WTC11 (cell line): ENCODE results near the gene BACH2. TPM values are rescaled to one million over a fixed set of nuclear protein-coding genes. Genes with fewer than 3 reads are reported as not detected.

ENCODE experiments used
- ATAC-seq: fragments of 200-7000 bp; cut with Tn5 transposase; 2 replicates; pipeline ENCODE4 v1.10.0; 2021; ENCODE audit warnings: mild to moderate bottlenecking, moderate library complexity
- CTCF ChIA-PET: fragments of 300-600 bp; sonication (Branson Sonifier 250); formaldehyde crosslinking; loops from one replicate; lab custom pipeline; 2021; ENCODE audit warnings: antibody characterized with exemption; lab: Charles Lee
- POLR2A ChIA-PET: fragments of 350-600 bp; sonication (Branson Sonifier 250); formaldehyde crosslinking; loops from one replicate; lab custom pipeline; 2021; ENCODE audit warnings: antibody characterized with exemption; lab: Charles Lee
- DNase-seq: peaks from one replicate; pipeline ENCODE4 v3.0.0; 2021; ENCODE audit warnings: low spot score
- H3K27ac Mint-ChIP-seq: 2 replicates; pipeline ENCODE4 v1.8.0; 2021; ENCODE audit warnings: mixed read lengths
- H3K27me3 Mint-ChIP-seq: 2 replicates; pipeline ENCODE4 v1.8.0; 2021; ENCODE audit warnings: low read depth, mild to moderate bottlenecking, moderate library complexity, mixed read lengths
- H3K36me3 Mint-ChIP-seq: 2 replicates; pipeline ENCODE4 v1.8.0; 2021; ENCODE audit warnings: mixed read lengths
- H3K4me1 Mint-ChIP-seq: 2 replicates; pipeline ENCODE4 v1.8.0; 2022; ENCODE audit warnings: mixed read lengths
- H3K4me3 Mint-ChIP-seq: 2 replicates; pipeline ENCODE4 v1.8.0; 2021; ENCODE audit warnings: mild to moderate bottlenecking, moderate library complexity, mixed read lengths
- H3K9me3 Mint-ChIP-seq: 2 replicates; pipeline ENCODE4 v1.8.0; 2021; ENCODE audit warnings: mixed read lengths
- AFF4 ChIP-seq: sonication (generic); formaldehyde crosslinking; IDR thresholded peaks from 2 replicates; pipeline ENCODE4 v1.8.1; 2023; ENCODE audit warnings: mild to moderate bottlenecking, missing genetic modification reagents, borderline replicate concordance
- ARID4B ChIP-seq: sonication (generic); formaldehyde crosslinking; IDR thresholded peaks from 2 replicates; pipeline ENCODE4 v1.8.0; 2023; ENCODE audit warnings: missing genetic modification reagents, mild to moderate bottlenecking, borderline replicate concordance
- E2F1 ChIP-seq: sonication (generic); formaldehyde crosslinking; IDR thresholded peaks from 2 replicates; pipeline ENCODE4 v1.8.0; 2022; ENCODE audit warnings: mild to moderate bottlenecking, missing genetic modification reagents
- E2F4 ChIP-seq: sonication (generic); formaldehyde crosslinking; IDR thresholded peaks from 2 replicates; pipeline ENCODE4 v1.8.1; 2022; ENCODE audit warnings: low read depth, mild to moderate bottlenecking, moderate library complexity, missing genetic modification reagents, borderline replicate concordance
- HMGXB4 ChIP-seq: sonication (generic); formaldehyde crosslinking; IDR thresholded peaks from 2 replicates; pipeline ENCODE4 v1.8.1; 2023; ENCODE audit warnings: mild to moderate bottlenecking, moderate library complexity, missing genetic modification reagents
- JAZF1 ChIP-seq: fragments of 250-450 bp; sonication (Bioruptor Pico); IDR thresholded peaks from 2 replicates; pipeline ENCODE4 v1.9.0; 2021; ENCODE audit warnings: moderate library complexity, mild to moderate bottlenecking, inconsistent platforms
- KAT7 ChIP-seq: sonication (generic); formaldehyde crosslinking; IDR thresholded peaks from 2 replicates; pipeline ENCODE4 v1.8.1; 2023; ENCODE audit warnings: missing genetic modification reagents, mild to moderate bottlenecking, borderline replicate concordance
- MAX ChIP-seq: sonication (generic); formaldehyde crosslinking; IDR thresholded peaks from 2 replicates; pipeline ENCODE4 v1.8.0; 2022; ENCODE audit warnings: mild to moderate bottlenecking, missing genetic modification reagents
- MLX ChIP-seq: sonication (generic); formaldehyde crosslinking; IDR thresholded peaks from 2 replicates; pipeline ENCODE4 v1.8.1; 2023; ENCODE audit warnings: mild to moderate bottlenecking, missing genetic modification reagents, moderate library complexity
- MYBL2 ChIP-seq: sonication (generic); formaldehyde crosslinking; IDR thresholded peaks from 2 replicates; pipeline ENCODE4 v1.8.1; 2023; ENCODE audit warnings: mild to moderate bottlenecking, moderate library complexity, missing genetic modification reagents
- NFE2L1 ChIP-seq: sonication (generic); formaldehyde crosslinking; IDR thresholded peaks from 2 replicates; pipeline ENCODE4 v1.8.1; 2023; ENCODE audit warnings: missing genetic modification reagents
- NR3C1 ChIP-seq: sonication (generic); formaldehyde crosslinking; conservative IDR thresholded peaks from 2 replicates; pipeline ENCODE4 v1.8.1; 2023; ENCODE audit warnings: low read depth, mild to moderate bottlenecking, missing genetic modification reagents
- ZMAT4 ChIP-seq: fragments of 250-450 bp; sonication (Bioruptor Pico); IDR thresholded peaks from 2 replicates; pipeline ENCODE4 v1.9.0; 2021; ENCODE audit warnings: mild to moderate bottlenecking
- ZNF281 ChIP-seq: sonication (generic); formaldehyde crosslinking; IDR thresholded peaks from 2 replicates; pipeline ENCODE4 v1.8.0; 2023; ENCODE audit warnings: mild to moderate bottlenecking, missing genetic modification reagents
- ZNF396 ChIP-seq: fragments of 250-450 bp; sonication (Bioruptor Pico); IDR thresholded peaks from 2 replicates; pipeline ENCODE4 v1.8.0; 2021; ENCODE audit warnings: mild to moderate bottlenecking, moderate library complexity, borderline replicate concordance
- total RNA-seq: library from RNA; stranded (reverse); gene quantifications from 3 replicates; pipeline ENCODE4 v1.2.3, GENCODE V29; 2021

The BACH2 gene
- total RNA-seq, 1 experiment from 2014 or later: 5.9 TPM

- CTCF ChIA-PET: no interaction called here
Observed at GRCh38 chr6:90131125-90131524, 165.5 kb downstream of the BACH2 start.

More at GRCh38 chr6:90131125-90131524, 165.5 kb downstream of the BACH2 start:
- H3K4me1 Mint-ChIP-seq: no peaks in the 10 kb centered on the region
- POLR2A ChIA-PET: no interaction called here
- ATAC-seq: no peak
- no peak overlapping the region for H3K27ac Mint-ChIP-seq
- H3K27me3 Mint-ChIP-seq: no peaks in the 10 kb centered on the region
- no peak overlapping the region for H3K4me3 Mint-ChIP-seq
- no peaks in the 10 kb centered on the region for H3K36me3 Mint-ChIP-seq
- H3K9me3 Mint-ChIP-seq: no peaks in the 10 kb centered on the region
- DNase-seq: no peak
- TF ChIP-seq ZNF396 (CRISPR knock-in tag) (no peak), JAZF1 (CRISPR knock-in tag) (no peak), ZMAT4 (CRISPR knock-in tag) (no peak), KAT7 (CRISPR knock-in tag) (no peak), ARID4B (CRISPR knock-in tag) (no peak), MYBL2 (CRISPR knock-in tag) (no peak), MAX (CRISPR knock-in tag) (no peak), AFF4 (CRISPR knock-in tag) (no peak), E2F4 (CRISPR knock-in tag) (no peak), HMGXB4 (CRISPR knock-in tag) (no peak), E2F1 (CRISPR knock-in tag) (no peak), MLX (CRISPR knock-in tag) (no peak), NFE2L1 (CRISPR knock-in tag) (no peak), NR3C1 (CRISPR knock-in tag) (no peak), ZNF281 (CRISPR knock-in tag) (no peak)
- TF ChIP-seq, all 79 proteins: peak for 0
